Ramos (cell line): ENCODE results near the gene SYNE2.
"Not testable (repeated sequence)": the region's sequence is repeated elsewhere in the genome, so short reads cannot be mapped to it uniquely, and the experiment has no call there.

Experiments
- in situ Hi-C: fragments of 300-500 bp; cut with MboI; formaldehyde crosslinking; loops from one replicate; pipeline ENCODE4 v1.14.3; 2022; ENCODE audit warnings: low sequenced_read_pairs; ENCODE audit not compliant: unreplicated experiment

SYNE2 gene

GRCh38 chr14:64178814-64179213 is 326.0 kb downstream of the SYNE2 start:
- in situ Hi-C loops, result no loop called here

DNA sequence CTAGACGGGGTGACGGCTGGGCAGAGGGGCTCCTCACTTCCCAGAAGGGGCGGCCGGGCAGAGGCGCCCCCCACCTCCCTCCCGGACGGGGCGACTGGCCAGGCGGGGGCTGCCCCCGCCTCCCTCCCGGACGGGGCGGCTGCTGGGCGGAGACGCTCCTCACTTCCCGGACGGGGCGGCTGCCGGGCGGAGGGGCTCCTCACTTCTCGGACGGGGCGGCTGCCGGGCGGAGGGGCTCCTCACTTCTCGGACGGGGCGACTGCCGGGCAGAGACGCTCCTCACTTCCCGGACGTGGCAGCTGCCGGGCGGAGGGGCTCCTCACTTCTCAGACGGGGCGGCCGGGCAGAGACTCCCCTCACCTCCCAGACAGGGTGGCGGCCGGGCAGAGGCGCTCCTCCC is 330.1 kb downstream of the SYNE2 start:
- in situ Hi-C loops, result not testable (repeated sequence)

DNA sequence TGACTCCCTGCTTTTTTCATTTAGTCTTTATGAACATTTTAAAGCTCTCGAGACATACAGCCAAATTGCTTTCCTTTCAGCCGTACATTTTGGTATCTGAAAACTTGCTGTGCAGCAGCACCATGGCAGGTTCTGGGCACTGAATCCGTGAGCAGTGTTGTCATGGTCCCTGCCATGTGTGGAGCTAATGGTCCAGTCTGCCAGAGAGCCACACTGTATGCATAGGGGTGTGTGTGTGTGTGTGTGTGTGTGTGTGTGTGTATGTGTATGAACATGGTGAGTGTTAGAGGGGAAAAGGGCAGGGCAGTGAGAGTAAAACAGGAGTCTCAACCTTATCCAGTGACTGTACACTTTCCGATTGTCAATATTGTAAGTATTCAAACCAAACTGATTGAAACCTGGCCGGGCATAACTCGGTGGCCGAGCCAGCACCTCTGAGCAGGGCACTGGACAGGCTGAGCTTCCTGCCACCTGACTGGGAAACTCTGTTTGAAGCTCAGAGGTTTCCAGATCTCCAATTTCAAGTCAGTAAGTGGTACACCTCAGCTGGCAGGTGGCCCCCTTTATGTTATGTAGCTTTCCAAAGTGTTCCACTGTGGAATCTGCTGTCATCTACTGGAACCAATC is 331.4 kb downstream of the SYNE2 start:
- in situ Hi-C loops, result no loop called here

DNA sequence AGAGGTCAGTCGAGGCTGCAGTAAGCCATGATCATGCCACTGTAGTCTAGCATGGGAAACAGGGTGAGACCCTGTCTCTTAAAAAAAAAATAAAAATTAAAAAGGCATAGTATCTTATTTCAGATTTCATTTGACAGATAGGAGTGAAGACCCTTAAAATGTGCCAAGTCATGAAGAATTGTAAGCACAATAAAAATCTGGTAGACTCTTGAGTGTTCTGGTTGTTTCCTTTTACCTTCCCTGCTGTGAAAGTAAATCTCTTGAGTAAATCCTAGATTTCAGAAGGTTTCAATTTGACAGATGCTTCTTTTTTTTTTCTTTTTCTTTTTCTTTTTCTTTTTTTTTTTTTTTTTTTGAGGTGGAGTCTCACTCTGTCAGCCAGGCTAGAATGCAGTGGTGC is 332.4 kb downstream of the SYNE2 start:
- in situ Hi-C loops, result no loop called here

GRCh38 chr14:64186231-64187129 is 333.7 kb downstream of the SYNE2 start:
- in situ Hi-C loops, result no loop called here

DNA sequence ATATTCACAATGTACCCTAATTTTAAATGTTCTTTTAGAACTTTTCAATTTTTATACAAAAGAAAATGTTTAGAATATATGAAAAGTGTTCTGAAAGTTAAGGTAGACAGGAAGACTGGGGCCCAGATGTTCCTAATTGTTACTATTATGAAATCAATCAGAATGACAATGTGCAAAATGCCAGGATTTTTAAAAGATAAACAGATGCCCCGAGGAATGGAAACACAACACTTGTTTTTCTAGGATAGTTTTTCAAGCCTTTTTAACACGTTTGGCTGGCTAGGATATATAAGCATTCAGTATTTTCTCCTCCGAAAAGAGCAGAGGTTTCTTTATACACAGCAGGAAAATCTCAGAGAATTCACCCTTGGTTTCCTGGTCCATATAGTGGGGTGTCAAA is 334.5 kb downstream of the SYNE2 start:
- in situ Hi-C loops, result no loop called here

GRCh38 chr14:64190974-64191502 is 338.2 kb downstream of the SYNE2 start:
- in situ Hi-C loops, result no loop called here

- in situ Hi-C loops, result no loop called here
Measured at GRCh38 chr14:64191756-64192155, 339.0 kb downstream of the SYNE2 start.

DNA sequence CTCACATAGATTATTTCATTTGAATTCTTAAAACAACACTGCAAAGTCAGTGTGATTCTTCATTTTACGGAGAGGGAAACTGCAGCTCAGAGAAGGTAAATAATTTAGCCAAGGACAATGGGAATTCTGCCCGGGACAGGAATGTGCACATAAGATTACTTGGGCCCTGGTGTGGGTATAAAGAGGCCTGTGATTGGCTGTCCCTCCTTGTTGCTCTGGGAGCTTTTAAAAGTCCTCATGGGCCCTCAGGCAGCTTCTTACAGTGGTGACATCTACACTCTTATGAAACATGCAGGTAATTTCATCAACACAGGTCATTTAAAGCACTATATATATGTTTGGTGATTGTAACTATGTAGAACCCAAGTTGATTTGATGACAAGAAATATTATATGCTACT is 341.0 kb downstream of the SYNE2 start:
- in situ Hi-C loops, result no loop called here

- in situ Hi-C loops, result no loop called here
Measured at GRCh38 chr14:64194404-64194803, 341.6 kb downstream of the SYNE2 start.

- in situ Hi-C loops, result no loop called here
Measured at GRCh38 chr14:64195199-64195598, 342.4 kb downstream of the SYNE2 start.

DNA sequence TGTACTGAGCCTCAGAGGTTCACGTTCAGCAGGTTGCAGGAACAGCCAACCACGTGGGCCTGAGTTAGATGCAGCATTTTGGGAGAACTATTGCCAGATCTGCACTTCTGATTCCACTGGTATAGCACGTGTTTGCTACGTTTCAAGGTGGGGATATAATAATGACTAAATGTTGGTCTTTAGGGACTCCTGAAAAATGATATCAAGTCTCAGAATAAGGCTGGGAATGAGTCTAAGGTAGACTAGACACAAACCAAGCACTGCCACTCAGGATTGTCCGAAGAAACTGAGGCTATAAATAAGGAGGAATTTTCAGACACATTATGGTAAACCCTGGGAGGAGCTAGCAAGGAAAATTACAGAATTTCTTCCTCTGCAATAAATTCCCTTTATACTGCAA is 343.3 kb downstream of the SYNE2 start:
- in situ Hi-C loops, result no loop called here

- in situ Hi-C loops, result no loop called here
Measured at GRCh38 chr14:64196814-64197411, 344.1 kb downstream of the SYNE2 start.

DNA sequence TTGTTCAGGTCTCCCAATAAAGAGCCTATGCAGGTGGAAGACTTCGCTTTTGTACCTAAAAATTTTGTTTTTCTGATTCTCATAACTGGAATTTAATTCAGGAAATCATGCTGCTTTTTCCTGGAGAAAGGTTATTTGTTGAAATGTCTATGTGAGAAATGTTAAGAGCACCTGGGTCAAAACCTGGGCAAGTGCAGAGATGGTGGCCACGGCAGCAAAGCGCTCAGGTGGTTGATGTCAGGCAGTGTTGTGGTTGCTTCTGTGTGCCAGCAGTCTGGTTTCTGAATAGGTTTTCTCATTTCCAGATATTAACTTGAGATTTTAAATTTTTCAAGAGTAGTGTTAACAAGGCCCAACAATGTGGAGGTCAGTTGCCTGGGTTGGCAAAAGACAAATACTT is 345.2 kb downstream of the SYNE2 start:
- in situ Hi-C loops, result no loop called here

DNA sequence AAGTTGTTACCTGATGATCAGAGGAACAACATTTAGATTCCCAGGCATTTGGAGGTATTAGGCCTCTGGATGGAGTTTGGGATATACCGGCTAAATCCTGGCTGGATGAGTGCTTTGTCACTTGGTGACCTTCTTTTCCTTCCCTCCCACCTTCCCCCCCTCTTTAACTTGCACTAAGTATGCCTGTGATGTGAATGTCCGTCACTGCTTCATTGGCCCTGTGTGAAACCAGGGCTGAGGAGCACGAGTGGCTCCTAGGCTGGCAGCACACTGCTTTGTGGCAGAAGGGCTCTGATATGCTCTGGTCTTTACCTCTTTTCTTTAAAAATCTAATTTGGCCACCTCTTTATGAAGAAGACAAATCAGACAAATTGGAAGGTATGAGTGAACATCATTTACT is 345.7 kb downstream of the SYNE2 start:
- in situ Hi-C loops, result no loop called here

GRCh38 chr14:64200170-64200569 is 347.4 kb downstream of the SYNE2 start:
- in situ Hi-C loops, result no loop called here

- in situ Hi-C loops, result no loop called here
Measured at GRCh38 chr14:64201296-64201695, 348.5 kb downstream of the SYNE2 start.

GRCh38 chr14:64201921-64202545 is 349.2 kb downstream of the SYNE2 start:
- in situ Hi-C loops, result no loop called here

GRCh38 chr14:64202716-64203115 is 349.9 kb downstream of the SYNE2 start:
- in situ Hi-C loops, result no loop called here

DNA sequence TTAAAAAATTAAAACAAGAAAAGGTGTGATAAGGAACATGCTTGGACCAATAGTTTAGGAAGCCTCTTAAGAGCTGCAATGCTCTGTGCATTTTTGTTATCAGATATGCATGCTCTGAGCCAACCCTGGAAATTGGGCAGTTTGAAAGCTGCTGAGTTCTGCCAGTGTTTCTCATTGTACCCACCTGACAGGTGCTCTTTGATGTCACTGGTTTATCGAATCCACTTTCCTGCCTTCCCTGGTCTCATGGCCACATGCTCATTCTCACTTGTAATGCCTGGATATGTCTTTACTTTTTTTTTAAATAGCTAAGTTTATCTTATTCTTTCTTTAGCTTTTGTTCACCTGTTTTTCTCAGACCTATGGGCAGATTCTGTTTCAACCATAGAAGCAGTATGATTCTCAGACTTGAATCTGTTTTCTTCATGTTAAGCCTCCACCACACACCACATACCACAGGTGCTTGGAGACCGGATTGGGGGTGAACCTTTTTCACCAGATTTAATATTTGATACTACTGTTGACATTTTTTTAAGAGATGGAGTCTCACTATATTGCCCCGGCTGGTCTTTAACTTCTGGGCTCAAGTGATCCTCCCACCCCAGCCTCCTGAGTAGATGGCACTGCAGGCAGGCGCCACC is 350.7 kb downstream of the SYNE2 start:
- in situ Hi-C loops, result no loop called here
